Ramos (cell line): ENCODE data around the gene SCYL1.

ENCODE experiments used
- in situ Hi-C: fragments of 300-500 bp; cut with MboI; formaldehyde crosslinking; loops from one replicate; pipeline ENCODE4 v1.14.3; 2022; ENCODE audit warnings: low sequenced_read_pairs; ENCODE audit not compliant: unreplicated experiment

SCYL1 gene

DNA sequence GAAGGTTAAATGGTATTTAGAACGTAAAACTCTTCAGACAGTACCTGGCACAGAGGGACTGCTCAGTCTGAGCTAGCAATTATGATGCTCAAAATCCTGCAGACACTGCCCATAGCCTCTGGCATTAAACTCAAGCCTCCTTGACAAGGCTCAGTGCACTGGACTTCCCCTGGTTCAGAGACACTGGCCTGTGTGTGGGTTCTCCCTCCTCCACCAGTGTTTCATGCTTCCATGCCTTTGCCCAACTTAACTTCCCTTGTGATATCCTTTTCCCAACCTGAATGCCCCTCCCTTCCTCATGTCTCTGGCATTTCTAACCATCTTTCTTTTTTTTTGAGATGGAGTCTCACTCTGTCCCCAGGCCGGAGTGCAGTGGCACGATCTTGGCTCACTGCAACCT lies 24.2 kb downstream of the SCYL1 start:
- in situ Hi-C loops: no loop called here

DNA sequence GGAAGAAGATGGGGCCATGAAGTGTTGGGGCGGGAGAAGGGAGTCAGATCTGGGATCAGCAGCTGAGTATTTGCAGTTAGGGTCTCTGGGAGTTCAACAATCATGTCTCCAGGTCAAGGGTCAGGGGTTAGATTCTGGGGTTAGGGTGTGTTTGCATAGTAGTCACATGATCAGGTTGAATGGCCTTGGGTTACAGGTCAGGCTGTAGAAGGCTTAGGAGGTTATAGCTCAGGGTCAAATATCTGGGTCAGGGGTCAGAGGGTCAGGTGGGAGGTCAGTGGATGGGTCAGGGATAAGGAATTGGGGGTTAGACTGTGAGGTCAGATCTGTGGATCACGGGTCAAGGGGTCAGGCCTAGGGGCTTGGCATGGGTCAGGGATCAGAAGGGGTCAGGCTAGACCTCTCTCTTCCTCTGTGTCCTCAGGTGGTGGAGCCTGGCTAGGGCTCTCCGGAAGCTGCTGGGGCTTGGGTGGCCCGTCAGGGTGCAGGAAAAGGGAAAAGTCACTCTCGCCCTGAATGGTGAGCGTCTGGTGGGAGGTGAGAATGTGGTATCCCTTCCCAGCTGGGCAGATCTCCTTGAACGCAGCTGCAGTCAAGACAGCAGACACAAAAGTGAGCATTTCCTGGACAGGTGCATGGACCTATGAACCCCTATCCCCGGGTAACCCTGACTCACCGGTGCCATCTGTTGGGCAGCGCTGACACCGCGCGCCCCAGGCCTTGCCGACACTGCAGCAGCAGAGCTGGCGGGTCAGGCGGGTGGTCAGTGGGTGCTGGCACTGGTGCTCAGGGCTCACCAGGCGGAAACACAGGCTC lies 26.9 kb downstream of the SCYL1 start:
- in situ Hi-C loops: no loop called here

DNA sequence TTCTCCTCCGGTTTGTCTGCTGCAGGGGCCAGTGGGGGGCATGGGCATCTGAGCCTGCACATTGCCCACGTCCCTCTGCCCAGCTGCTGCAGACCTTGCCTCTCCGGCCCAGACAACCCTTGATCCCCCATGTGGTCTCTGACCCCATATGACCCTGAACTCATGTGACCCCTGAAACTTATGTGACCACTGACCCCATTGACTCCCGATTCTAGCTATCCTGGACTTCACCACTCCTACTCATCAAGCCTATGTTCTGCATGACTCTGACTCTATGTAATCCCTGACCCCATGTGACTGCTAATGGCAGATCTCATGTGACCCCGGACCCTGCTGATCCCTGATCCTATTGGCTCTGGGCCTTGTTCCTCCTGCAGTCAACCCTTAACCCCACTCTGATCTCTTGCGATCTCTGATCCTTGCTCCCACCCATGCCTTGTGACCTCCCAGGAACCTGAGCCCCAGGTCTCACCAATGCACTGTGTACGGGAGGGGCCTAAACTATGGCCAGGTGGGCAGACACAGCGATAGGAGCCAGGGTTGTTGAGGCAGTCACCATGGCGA lies 27.6 kb downstream of the SCYL1 start:
- in situ Hi-C loops: no loop called here

DNA sequence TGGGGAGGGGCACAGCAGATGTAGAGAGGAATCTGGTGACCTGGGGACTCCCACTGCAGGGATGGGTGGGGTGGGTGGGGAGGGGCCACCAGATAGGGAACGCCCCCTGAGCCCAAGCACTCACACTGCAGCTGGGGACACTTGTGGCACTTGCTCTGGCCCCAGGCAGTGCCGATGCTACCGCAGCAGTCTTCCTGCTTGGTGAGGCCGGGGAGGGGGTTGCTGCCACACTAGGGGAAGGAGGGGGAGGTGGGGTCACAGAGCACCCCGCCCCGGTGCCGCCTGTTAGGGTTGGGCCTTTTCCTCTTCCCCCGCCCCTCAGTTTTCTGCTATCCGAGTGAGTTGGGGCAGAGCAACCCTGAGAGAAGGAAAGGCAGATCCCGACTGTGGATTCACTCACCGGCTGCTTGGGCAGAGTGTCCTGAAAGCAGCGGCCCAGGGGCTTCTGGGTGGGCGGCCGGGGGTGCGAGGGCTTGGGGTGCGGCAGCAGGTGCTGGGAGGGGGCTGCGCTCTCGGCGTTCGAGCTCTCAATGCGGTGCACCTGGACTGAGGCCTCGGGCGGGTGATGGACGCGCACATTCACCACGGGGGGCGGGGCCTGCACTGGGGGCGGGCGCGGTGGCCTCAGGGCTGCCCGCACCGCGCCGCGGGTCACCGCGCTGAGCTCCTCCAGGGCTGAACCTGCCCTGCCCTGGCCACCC lies 28.6 kb downstream of the SCYL1 start:
- in situ Hi-C loops: no loop called here

DNA sequence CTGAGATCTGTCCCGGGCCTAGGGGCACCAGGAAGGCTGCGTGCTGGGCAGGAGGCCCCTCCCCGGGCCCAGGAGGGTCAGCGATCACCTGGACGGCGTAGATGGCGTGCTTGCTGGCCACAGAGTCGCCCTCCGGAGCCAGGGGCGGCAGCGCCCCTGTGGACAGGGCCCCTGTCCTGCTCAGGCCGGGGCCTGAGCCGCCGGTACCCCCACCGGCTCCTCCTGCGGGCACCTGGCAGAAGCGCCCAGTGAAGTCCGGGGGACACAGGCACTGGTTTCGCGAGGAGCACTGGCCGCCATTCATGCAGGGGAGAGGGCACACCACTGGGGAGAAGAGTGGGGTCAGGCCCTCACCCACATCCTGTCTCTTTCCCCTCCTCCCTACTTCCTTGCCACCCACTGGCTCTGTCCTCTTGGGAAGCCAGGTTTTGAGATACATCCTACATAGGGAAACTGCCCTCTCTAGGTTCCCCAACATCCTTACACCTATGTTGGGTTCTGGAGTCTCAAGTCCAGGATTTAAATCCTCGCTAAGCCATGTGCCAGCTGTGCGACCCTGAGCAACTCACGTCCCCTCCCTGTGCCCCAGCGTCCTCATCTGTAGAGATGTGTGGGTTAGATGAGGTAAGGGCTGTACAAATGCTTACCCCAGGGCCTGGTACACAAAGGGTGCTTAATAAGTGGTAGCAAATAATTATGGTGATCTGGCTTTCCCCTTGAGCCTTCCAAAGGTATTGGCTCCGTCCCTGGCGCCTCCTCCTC lies 29.4 kb downstream of the SCYL1 start:
- in situ Hi-C loops: no loop called here

DNA sequence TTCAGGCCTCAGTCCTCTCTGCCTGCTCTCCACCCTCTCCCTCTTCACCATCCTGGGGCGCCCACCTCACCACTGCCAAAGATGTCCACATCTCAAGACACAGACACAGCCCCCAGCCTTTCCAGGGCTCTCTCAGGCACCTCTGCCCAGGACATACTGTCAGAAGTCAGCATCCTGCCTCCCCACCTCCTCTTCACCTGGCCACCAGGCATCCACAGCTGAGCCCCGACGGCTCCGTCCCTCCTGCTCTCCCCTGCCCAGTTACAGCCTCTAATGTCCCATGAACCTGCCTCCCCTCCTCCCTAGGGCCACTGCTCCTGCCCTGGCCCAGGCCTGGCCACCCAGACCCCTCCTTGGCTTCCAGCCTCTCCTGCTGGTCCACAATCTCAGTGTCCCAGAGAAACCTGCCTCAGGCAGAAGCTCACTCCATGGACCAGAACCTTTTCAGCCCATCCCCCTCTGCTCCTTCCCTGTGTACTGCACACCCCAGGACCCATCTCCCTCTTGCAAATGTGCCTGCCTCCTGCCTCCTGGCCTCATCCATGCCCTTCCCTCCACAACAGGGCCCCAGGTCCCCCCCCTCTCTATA lies 30.1 kb downstream of the SCYL1 start:
- in situ Hi-C loops: no loop called here

DNA sequence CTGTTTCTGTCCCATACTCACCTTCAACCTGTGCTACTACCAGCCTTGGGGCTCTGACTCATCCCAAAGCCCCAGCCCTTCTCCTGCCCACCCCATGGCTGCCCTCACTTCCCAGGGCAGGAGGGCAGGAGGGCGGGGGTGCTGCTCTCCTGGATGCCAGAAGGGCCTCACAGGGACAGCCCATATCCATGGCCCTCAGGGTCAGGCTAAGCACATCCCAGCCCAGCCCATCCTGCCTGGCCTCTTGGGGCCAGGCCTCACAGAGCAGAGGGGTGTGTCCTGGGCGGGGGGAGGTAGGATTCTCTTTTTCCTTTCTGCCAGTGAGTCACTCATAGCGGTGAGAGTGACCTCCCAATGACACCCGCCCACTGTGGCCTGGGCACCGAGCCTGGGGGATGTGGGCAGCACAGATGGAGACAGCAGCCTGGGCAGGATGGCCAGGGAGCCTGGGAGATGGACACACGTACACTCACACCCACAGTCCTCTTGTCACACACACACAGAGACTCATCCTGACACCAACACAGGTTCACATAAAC lies 30.9 kb downstream of the SCYL1 start:
- in situ Hi-C loops: no loop called here

DNA sequence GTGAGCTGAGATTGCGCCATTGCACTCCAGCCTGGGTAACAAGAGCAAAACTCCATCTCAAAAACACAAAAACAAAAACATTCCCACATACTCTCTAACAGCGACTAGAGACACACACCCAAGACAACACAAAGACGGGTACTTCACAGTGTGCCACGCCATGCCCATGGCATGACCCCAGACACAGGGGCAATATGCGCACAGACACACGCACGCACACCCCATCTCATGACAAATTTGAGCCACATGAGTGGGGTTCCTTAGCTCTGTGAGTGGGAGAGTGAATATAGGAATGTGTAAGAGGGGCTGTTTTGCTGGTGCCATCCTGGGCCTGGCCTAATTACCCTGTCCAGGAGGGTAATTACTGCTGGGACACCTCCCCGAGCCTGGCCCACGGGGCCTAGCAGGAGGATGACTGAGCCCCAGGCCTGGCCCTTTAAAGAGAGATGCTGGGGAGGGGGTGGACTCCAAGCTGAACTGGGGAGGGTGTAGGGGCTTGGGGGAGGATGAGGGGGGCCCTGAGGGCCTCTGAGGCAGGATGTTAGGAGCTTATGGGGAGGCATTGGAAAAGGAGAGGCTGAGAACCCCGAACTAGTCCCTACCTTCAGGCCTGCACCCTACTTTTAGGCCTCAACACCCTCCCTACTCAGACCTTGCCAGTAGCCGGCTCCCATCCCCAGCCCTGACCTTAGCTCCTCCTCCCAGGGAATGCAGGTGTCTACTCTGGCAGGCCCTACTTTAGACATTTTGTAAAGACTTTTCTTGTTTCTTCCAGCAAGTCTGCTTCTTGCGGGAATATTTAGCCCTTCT lies 31.8 kb downstream of the SCYL1 start:
- in situ Hi-C loops: no loop called here

DNA sequence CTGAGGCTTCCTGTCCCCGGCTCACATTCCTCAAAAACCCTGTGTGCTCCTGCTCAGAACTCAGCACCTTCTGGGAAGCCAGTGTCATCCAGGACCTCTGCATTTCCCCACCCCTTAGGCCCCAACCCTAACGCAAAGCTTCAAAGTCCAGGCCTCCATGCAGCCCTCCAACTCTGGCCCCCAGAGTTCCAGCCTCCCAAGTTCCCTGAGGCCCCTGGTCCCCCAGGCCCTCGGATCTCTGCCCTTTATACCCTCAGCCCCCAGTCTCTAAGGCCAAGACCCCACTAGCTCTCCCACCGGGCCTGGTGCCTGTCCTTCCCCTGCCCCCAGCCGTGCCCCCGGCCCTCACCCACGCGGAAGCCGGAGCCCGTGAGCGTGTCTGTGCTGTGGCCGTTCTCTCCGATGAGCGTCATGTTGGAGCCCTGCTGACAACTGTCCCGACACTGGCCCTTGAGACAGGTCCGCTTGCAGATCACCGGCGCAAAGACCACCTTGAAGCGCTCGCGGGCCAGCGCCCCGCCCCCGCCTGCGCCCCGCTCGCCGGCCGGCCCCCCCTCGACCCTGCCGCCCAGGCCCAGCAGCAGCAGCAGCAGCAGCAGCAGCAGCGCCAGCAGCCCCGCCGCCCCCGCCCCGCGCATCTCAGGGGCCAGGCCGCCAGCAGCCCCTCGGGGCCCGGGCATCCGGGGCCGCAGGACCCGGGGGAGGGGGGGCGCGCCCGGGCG lies 32.6 kb downstream of the SCYL1 start:
- in situ Hi-C loops: no loop called here

DNA sequence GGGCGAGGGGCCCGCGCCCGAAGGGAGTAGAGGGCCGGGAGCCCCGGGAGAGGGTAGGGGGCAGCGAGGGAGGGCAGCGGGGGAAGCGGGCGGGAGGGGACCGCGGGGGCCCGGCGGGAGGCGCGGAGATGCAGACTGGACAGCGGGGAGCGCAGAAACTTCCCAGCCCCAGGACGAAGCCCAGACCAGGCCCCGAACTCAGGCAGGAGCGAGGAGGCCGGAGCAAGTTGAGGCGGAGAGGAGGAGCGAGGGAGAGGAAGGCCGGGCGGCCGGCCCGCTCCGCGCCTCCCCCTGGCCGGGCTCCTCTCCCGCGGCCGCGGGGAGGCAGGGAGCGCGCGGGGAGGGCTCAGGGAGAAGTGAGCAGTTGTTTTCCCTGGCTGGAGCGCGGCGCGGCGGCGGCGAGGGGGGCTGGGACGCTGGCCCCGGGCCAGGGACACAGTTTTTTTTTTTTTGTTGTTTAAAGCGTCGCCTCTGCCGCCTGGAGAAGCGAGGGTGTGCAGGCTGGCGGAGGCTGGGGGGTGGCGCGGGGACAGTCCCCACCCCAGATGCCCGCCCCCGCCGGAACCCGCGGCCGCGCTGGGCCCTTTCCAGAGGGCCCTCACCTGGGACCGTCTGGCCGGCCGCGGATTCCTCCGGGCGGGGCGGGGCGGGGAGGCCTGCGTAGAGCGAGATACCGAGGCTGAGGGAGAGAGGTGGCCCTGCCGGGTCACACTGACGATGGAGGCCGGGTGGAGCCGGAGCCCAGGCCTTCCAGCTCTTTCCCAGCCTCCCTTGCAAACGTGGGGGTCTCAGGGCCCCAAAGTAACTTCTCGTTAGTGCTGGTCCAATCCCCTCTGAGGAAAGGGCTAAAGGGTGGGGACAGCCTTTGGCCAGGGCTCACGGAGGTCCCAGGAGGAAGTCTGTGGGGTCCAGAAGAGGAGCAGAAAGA lies 33.4 kb downstream of the SCYL1 start, which contains the start of gene LTBP3:
TSS of gene LTBP3 (minus strand) at position 358 of the 928 bp plus-strand sequence. CDS start 400 bp downstream, outside the sequence.
- in situ Hi-C loops: no loop called here

DNA sequence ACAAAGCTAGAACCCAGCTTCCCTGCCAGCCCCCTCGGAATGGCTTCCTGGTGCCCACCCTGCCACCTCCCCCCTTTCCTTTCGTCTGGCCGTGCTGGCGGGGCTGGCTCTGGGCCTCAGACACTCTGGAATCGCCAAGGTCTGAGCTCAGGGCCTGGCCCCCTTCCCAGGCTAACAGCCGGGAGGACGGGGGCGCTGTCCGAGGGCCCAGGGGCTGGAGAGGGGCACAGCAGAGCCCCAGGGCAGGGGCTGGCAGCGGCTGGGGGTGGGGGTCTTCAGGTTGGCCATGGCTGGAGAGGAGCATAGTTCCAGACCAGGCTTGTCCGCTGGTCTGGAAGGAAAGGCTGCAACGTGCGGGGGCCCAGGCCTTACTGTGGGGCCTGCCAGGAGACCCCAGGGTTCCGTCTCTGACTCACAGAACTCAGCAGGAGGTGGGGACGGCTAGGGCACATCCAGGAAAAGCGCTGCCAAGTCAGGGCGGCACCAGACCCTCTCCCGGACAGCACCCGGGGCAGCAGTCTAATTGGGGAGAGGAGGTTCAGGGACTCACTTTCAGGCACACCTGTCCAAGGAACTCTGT lies 34.1 kb downstream of the SCYL1 start:
- in situ Hi-C loops: no loop called here

DNA sequence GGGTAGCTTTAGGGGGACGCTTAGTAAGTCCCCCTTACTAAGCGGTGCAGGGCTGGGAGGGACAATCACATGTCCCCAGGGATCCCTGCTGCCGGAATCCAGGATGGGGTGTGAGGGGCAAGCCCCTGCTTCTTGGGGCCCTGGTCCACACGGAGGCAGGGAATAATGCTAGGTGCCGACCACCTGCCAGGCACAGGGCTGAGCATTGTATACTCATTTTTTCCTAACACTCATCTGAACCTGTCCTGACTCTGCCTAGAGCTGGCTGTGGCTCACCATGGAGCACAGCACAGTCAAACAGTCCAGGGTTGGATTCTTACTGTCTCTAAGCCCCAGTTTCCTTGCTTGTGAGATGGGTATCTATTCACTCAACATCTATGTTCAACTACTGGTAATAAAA lies 34.7 kb downstream of the SCYL1 start:
- in situ Hi-C loops: no loop called here

DNA sequence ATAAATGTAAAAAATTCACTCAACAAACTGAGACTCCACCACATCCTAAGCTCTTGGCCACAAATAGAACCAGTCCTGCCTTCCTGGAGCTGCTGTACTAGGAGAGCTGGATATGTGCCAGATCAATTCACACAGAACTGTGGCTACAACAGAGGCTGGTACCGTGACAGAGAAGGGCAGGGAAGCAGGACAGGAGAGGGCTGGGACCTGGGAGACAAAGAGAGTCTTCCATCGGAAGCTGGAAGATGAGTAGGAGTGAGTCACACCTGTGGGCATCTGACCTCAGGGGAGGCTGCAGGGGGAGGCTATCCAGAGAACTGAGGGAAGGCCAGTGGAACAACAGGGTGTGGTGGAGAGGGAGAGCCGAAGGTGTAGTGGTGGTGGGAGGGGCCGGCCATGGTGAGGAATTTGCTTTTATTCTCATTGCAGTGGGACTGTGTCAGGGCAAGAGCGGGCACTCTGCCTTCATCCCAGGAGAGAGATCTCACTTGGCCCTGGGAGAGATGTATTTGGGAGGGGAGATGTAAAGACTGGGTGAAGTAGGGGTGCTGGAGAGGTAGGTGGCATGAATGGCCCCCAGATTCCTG lies 35.2 kb downstream of the SCYL1 start:
- in situ Hi-C loops: no loop called here

DNA sequence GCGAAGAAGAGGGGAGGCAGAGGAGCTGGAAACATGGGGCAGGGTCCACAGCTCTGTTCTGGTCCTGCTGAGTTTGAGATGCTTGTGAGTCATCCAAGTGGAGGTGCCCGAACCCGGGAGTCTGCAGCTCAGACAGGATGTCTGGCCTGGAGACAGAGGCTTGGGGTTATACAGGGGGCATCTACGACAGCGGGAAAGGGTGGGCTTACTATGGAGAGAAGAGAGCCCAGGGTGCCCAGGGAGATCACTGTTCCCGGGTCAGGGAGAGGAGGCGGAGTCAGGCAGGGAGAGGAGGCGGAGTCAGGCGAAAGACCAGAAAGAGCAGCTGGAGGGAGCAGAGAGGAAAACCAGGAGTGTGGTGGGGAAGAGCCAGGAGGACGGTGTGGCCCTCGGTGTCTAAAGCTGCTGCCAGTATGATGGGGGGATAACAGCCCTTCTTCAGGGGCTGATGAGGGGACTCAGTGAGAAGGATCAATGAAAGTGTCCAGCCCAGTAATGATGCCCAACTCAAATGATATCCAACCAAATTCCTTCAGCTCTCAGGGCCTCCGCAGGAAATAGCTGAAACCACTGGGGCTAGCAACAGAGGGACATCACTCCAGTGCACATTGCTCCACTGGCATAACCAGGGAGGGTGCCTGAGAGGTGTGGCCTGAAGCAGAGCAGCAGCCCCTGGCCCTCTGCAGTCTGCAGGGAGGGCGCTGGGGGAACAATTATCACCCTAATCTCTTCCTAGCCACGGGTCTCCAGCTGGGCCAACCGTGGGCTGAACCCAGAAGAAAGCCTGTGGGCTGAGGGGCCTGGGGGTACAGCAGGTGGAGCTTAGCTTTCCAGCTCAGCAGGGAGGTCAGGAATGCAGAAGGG lies 35.9 kb downstream of the SCYL1 start:
- in situ Hi-C loops: no loop called here

DNA sequence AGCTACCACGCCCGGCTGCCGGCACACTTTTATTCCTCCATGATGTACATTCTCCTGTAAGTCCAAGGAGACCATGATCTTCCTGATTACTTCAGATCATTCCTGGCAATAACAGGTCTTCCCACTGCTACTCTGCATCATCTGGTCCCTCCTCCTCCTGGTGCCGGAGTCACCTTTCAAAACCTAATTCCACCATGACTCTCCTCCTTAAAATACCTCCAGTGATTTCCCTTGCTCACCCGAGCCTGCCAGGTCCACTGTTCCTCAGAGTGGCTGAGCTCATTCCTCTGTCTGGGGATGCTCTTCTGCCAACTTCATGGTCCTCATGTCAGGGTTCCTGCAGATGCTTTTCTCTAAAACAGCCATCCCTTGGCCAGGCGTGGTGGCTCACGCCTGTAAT lies 37.1 kb downstream of the SCYL1 start:
- in situ Hi-C loops: no loop called here

DNA sequence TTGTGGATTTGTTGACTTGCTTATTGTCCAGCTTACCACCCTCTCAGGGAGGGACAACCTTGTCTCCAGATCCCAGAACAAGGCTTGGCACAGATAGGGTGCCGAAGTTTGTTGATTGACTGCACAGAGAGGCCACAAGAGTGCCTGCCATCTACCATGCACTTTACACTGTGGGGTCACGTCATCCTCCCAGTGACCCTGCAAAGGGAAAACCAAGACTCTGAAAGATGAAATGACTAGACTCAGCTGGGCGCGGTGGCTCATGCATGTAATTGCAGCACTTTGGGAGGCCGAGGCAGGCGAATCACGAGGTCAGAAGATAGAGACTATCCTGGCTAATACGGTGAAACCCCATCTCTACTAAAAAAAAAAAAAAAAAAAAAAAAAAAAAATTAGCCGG lies 37.9 kb downstream of the SCYL1 start:
- in situ Hi-C loops: no loop called here
